ENCODE data around the gene CLK4. TPM values are rescaled to one million over a fixed set of nuclear protein-coding genes. Genes with fewer than 3 reads are reported as not detected.

CLK4 gene
- total RNA-seq, 1 experiment from 2014 or later: 9.8 TPM

DNA sequence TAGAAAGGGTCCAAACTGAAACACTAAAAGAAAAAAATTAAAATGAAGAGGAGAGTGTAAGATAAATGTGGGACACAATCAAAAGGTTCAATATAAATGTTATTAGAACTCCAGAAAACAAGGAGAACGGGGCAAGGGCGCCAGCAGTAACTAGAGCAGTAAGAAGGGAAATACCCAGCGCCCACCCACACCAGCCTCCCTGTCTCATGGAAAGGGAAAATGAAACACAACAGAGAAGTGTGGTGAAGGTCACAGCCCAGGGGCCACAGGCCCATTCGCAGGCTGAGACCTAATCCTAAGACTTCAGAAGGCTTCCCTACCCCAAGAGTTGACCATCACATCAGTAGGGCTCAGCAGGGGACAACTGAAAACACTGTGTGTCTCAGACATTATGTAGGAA, 45.8 kb upstream of the CLK4 start:
- Histone ChIP-seq H2AFZ (ENCODE audit: low read depth, low read length, poor library complexity, severe bottlenecking) (no peak overlapping the region), H3K79me2 (ENCODE audit: insufficient read depth, low read length) (no peaks in the 10 kb centered on the region), H3K4me1 (ENCODE audit: control insufficient read depth in 1 of 2, insufficient read depth in 2 of 2, low read length in 2 of 2) (no peaks in the 10 kb centered on the region), H3K27ac (ENCODE audit: low read depth, low read length) (no peak overlapping the region), H3K36me3 (ENCODE audit: control insufficient read depth in 1 of 2, insufficient read depth in 2 of 2, low read length in 2 of 2) (no peaks in the 10 kb centered on the region), H3K9me2 (ENCODE audit: insufficient read depth) (no peaks in the 10 kb centered on the region), H3K27me3 (ENCODE audit: insufficient read depth, low read length) (0 out of 2 replicates have a peak, but pooled peaks cover 7% of the 10 kb centered on the region), H4K20me1 (ENCODE audit: insufficient read depth) (no peaks in the 10 kb centered on the region), H3K9me3 (ENCODE audit: control insufficient read depth in 1 of 2, insufficient read depth in 1 of 2, low read depth in 1 of 2, low read length in 2 of 2) (no peaks in the 10 kb centered on the region), H3K4me2 (ENCODE audit: low read length) (no peak overlapping the region), H3K9ac (ENCODE audit: low read length) (no peak overlapping the region), H3K4me3 (replicated peaks in 1 of 2; ENCODE audit: low read depth in 1 of 2, low read length in 2 of 2) (no peak overlapping the region)
- no TSS peak for BruUV-seq (replicated peaks)
- DNase-seq (ENCODE audit: low read depth, low spot score) (no peak), ATAC-seq (no peak)
- TF ChIP-seq, protein P1, sequence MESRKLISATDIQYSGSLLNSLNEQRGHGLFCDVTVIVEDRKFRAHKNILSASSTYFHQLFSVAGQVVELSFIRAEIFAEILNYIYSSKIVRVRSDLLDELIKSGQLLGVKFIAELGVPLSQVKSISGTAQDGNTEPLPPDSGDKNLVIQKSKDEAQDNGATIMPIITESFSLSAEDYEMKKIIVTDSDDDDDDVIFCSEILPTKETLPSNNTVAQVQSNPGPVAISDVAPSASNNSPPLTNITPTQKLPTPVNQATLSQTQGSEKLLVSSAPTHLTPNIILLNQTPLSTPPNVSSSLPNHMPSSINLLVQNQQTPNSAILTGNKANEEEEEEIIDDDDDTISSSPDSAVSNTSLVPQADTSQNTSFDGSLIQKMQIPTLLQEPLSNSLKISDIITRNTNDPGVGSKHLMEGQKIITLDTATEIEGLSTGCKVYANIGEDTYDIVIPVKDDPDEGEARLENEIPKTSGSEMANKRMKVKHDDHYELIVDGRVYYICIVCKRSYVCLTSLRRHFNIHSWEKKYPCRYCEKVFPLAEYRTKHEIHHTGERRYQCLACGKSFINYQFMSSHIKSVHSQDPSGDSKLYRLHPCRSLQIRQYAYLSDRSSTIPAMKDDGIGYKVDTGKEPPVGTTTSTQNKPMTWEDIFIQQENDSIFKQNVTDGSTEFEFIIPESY (IDR thresholded peaks at IDR 0.05; ENCODE audit: extremely low read depth, insufficient replicate concordance, low read length): no peak
- TF ChIP-seq, protein P2, sequence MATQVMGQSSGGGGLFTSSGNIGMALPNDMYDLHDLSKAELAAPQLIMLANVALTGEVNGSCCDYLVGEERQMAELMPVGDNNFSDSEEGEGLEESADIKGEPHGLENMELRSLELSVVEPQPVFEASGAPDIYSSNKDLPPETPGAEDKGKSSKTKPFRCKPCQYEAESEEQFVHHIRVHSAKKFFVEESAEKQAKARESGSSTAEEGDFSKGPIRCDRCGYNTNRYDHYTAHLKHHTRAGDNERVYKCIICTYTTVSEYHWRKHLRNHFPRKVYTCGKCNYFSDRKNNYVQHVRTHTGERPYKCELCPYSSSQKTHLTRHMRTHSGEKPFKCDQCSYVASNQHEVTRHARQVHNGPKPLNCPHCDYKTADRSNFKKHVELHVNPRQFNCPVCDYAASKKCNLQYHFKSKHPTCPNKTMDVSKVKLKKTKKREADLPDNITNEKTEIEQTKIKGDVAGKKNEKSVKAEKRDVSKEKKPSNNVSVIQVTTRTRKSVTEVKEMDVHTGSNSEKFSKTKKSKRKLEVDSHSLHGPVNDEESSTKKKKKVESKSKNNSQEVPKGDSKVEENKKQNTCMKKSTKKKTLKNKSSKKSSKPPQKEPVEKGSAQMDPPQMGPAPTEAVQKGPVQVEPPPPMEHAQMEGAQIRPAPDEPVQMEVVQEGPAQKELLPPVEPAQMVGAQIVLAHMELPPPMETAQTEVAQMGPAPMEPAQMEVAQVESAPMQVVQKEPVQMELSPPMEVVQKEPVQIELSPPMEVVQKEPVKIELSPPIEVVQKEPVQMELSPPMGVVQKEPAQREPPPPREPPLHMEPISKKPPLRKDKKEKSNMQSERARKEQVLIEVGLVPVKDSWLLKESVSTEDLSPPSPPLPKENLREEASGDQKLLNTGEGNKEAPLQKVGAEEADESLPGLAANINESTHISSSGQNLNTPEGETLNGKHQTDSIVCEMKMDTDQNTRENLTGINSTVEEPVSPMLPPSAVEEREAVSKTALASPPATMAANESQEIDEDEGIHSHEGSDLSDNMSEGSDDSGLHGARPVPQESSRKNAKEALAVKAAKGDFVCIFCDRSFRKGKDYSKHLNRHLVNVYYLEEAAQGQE (IDR thresholded peaks at IDR 0.05; ENCODE audit: low read depth): no peak
- TF ChIP-seq CBX3 (IDR thresholded peaks at IDR 0.05; ENCODE audit: low read depth): no peak
- no peak for TF ChIP-seq SP1 (IDR thresholded peaks at IDR 0.05; ENCODE audit: low read depth)
- no peak for TF ChIP-seq EZH2phosphoT487 (IDR thresholded peaks at IDR 0.05; ENCODE audit: borderline replicate concordance)
- TF ChIP-seq, protein P3, sequence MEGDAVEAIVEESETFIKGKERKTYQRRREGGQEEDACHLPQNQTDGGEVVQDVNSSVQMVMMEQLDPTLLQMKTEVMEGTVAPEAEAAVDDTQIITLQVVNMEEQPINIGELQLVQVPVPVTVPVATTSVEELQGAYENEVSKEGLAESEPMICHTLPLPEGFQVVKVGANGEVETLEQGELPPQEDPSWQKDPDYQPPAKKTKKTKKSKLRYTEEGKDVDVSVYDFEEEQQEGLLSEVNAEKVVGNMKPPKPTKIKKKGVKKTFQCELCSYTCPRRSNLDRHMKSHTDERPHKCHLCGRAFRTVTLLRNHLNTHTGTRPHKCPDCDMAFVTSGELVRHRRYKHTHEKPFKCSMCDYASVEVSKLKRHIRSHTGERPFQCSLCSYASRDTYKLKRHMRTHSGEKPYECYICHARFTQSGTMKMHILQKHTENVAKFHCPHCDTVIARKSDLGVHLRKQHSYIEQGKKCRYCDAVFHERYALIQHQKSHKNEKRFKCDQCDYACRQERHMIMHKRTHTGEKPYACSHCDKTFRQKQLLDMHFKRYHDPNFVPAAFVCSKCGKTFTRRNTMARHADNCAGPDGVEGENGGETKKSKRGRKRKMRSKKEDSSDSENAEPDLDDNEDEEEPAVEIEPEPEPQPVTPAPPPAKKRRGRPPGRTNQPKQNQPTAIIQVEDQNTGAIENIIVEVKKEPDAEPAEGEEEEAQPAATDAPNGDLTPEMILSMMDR (IDR thresholded peaks at IDR 0.05 in 2 of 3, conservative IDR thresholded peaks at IDR 0.05 in 1 of 3; ENCODE audit: borderline replicate concordance in 1 of 3, insufficient read depth in 1 of 3, low read depth in 2 of 3, low read length in 2 of 3): no peak
- TF ChIP-seq JUND (IDR thresholded peaks at IDR 0.05): no peak
- no peak for TF ChIP-seq TCF7L2 (IDR thresholded peaks at IDR 0.05; ENCODE audit: borderline replicate concordance, extremely low read depth, insufficient read depth, insufficient read length)
- TF ChIP-seq ZNF274 (IDR thresholded peaks at IDR 0.05; ENCODE audit: low read depth, low read length): no peak
- no peak for TF ChIP-seq EGR1 (IDR thresholded peaks at IDR 0.05; ENCODE audit: low read depth)
- TF ChIP-seq POLR2AphosphoS5 (IDR thresholded peaks at IDR 0.05; ENCODE audit: low read depth, low read length): no peak
- no peak for TF ChIP-seq POLR2A (IDR thresholded peaks at IDR 0.05; ENCODE audit: borderline replicate concordance, extremely low read depth, insufficient read depth, insufficient read length)
- POLR2A ChIA-PET: no interaction called here
- RAD21 ChIA-PET (ENCODE audit: low non-redundant PET in 1 of 2, low total read pairs in 2 of 2, uncharacterized antibody in 2 of 2, unreplicated experiment in 2 of 2): no interaction called here
- intact Hi-C loops (cut with micrococcal nuclease): no loop called here
- CTCF ChIA-PET: no interaction called here
